HG02981 (cell line): ENCODE data around the gene CDH3.
"Not testable (repeated sequence)": the region's sequence is repeated elsewhere in the genome, so short reads cannot be mapped to it uniquely, and the experiment has no call there.

ENCODE experiments used
- ATAC-seq: cut with Tn5 transposase; IDR thresholded peaks from one replicate; pipeline ENCODE4 v1.9.1; 2021; ENCODE audit warnings: mild to moderate bottlenecking, moderate library complexity; ENCODE audit not compliant: unreplicated experiment

The CDH3 gene

DNA sequence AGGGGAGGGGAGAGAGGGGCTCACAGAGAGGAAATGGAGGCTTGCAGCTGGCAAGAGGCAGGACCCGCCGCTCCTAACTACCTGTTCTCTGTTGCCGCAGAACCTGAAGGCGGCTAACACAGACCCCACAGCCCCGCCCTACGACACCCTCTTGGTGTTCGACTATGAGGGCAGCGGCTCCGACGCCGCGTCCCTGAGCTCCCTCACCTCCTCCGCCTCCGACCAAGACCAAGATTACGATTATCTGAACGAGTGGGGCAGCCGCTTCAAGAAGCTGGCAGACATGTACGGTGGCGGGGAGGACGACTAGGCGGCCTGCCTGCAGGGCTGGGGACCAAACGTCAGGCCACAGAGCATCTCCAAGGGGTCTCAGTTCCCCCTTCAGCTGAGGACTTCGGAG lies 53.0 kb downstream of the CDH3 start:
- no peak for ATAC-seq

DNA sequence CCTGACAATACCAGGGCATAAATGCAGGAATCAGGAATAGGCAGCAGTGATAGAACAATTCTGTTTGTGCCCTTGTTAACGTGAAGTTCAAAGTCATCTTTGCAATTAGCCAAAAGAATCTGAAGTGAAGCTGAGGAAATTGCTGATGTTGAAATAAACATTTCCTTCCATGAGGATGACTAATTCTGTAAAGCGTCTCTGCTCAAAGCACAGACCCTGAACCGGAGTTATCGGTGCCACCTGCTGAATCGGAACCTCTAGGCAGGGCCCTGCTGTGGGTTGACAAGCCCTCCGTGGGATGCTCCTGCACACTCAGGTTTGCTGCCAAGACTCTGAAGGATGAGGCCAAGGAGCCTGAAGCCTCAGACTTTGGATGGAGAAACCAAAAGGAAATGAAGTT lies 55.0 kb downstream of the CDH3 start:
- ATAC-seq = no peak

DNA sequence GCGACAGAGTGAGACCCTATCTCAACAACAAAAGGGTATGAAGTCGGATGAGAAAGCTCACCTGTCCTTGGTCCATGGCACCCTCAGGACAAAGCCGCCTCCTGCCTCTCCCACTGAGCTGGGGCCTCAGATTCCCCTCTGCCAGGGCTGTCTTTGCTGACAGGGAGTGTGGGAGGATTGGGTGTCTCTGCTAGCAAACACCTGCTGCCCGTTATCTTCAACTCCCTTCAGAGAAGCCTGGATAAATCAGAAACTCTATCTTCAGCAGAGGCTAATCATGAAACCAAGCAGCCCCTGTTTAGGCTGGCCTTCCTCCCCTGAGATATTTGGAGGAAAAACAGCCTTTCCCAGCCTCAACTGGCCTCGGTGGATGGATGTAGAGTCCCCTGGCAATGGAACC lies 55.7 kb downstream of the CDH3 start:
- ATAC-seq = no peak

DNA sequence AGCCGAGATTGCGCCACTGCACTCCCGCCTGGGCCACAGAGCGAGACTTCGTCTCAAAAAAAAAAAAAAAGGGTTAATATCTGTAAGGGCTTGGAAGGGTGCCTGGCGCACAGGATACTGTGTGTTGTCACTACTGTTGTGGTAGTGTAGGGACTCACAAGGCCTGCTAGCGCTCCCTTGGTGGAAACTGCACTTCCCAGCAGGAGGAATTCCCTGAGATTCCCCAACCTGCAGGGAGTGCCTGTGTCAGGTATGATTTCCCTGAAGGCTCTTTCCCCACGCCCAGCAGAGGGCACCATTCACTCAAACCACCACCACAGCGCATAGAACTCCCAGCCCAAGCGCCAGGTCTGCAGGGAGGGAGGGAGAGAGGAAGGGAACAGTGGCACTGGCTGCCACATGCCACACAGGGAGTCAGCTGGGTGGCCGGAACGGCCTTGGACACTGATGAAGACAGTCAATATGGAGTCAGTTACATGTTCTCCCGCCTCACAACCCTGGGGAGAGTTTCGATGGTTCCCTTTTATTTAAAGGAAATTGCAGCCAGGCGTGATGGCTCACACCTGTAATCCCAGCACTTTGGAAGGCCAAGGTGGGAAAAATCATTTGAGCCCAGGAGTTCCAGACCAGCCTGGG lies 59.2 kb downstream of the CDH3 start:
- no peak for ATAC-seq

DNA sequence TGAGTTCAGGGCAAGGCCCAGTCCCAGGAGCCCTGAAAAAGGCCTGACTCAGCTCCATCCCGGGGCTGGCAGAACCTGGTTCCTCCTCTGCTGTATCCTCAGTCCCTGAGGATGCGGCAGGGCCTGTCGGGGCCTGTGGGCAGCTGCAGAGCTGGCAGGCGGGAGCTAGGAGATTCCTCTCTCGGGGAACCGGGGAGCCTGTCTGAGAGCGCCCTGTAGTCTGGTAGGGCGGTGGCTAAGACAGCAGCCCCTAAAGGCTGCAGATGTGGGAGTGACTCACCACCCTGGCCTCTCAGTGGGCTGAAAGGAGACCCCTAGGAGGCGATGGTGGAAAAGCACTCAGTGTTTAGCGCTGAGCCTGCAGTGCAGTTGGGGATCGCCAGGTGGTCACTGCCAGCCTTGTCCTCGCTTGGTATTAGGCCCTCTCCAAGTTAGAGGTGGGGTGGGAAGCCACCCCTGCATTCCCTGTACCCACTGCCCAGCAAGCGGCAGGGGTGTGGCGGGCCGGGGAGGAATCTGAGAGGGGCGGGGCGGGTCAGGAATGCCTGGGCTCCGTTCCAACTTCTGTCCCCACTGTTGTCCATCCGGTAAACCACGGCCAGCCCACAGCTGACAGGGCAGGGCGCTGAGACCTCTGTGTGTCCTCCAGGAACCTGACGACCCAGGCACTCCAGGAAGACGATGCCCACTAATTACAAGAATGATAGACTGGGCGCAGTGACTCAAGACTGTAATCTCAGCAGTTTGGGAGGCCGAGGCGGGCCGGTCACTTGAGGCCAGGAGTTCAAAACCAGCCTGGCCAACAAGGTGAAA lies 62.4 kb downstream of the CDH3 start:
- no peak for ATAC-seq

DNA sequence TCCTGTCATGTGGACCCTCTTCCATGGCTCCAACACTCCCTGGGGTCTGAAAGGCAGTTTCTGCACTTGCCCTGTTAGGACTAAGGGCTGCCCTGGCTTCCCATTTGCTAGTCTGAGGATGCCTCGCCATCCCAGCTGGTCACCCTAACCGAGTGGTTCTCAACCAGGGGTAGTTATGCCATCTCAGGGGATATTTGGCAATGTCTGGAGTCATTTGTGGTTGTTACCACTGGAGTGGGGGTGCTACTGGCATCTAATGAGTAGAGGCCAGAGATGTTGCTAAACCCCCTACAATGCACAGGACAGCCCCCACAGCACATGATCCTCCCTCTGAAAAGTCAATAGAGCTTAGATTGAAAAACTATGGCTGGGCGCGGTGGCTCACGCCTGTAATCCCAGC lies 65.1 kb downstream of the CDH3 start:
- no peak for ATAC-seq

DNA sequence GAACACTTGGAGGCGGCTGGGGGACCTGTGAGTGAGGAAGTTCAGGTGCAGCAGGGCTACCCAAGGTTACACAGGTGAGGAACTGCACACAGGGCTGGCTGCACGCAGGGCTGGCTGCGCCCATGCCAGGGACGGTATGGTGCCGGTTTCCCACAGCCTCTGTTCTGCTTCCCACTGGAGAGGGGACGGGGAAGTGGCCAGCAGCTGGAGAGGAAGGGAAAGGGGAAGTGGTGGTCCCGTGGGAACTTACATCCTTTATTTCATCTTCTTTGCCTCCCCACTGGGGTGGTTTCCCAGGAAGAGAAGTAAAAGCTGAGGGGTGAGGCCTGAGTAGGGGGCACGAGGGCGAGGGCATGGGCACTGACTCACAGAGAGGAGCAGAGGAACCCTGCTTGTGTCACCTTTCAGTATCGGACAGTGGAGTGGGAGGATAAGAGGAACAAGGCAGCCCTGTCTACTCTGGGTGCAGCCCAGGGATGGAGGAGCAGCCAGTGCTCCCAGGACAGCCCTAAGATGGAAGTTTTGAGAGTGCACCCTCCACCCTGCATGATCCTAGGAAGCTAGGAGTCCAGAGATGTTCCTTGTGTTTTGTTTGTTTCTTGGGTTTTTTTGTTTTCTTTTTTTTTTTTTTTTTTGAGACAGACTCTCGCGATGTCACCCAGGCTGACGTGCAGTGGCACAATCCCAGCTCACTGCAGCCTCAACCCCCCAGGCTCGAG lies 66.5 kb downstream of the CDH3 start:
- ATAC-seq = no peak

DNA sequence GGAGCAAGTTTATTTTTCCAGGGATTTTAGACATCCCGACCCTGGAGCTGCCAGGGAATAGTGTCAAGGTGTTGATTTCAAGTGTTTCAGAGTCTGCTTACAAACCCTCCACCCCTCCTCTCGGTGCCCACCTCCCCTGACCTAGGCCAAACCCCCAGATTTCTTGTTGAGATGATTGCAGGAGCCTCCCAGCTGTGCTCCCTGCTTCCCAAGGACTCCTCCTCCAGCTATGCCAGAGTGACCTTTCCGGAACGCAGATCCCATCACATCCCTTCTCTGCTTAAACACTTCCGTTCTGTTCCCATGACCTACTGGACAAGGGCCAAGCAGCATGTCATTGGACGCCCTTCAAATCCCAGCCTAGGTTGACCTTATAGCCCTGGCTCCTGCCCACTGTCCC lies 68.3 kb downstream of the CDH3 start:
- no peak for ATAC-seq

DNA sequence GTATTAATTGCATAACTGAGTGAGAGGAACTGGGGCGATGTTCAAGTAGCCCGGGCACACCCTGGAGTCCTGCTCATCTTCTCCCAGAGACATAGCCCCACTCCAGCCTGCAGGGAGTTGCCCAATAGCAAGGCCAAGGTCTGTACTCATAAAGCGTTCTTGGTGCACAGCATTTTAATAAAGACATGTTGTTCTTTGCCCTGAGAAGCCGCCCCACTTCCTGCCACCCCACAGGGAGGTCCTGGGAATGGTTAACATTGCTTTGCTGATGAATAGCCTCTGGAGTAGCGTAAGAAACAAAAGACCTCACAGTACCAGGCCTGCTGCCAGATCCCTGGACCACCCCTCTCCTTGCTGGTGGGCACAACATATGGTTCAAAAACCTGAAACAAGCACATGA lies 70.4 kb downstream of the CDH3 start:
- no peak for ATAC-seq

DNA sequence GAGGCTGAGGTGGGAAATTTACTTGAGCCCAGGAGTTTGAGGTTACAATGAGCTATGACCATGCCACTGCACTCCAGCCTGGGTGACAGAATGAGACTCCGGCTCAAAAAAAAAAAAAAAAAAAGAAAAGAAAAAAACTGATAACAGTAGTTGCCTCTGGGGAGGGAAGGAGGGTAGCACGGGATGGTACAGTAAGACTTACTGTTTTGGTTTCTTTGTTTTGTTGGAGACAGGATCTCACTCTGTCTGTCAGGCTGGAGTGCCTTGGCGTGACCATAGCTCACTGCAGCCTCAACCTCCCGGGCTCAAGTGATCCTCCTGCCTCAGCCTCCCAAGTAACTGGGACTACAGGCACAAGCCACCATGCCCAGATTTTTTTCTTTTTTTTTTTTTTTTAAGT lies 71.4 kb downstream of the CDH3 start:
- not testable (repeated sequence) for ATAC-seq

DNA sequence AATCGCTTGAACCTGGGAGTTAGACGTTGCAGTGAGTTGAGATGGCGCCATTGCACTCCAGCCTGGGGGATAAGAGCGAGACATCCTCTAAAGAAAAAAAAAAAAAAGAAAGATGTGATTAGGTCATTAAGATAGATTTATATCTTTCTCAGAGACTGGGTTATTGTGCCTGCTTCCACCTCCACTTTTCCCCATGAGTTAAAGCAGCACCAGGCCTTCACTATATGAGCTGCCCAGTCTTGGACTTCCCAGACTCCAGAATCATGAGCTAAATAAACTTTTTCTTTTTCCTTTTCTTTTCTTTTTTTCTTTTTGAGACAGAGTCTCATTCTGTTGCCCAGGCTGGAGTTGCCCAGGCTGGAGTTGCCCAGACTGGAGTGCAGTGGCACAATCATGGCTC lies 72.6 kb downstream of the CDH3 start:
- no peak for ATAC-seq

DNA sequence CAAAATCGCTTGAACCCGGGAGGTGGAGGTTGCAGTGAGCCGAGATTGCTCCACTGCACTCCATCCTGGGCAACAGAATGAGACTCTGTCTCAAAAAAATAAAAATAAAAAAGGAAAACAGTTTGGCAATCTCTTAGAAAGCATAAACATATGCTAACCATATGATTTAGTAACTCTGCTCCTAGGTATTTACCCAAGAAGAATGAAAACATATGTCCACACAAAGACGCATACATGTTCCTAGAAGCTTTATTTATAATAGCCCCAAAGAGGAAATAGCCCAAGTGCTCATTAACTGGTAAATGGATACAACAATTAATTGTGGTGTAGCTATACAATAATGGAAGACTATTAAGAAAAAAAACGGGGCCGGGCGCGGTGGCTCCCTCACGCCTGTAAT lies 73.5 kb downstream of the CDH3 start:
- no peak for ATAC-seq

DNA sequence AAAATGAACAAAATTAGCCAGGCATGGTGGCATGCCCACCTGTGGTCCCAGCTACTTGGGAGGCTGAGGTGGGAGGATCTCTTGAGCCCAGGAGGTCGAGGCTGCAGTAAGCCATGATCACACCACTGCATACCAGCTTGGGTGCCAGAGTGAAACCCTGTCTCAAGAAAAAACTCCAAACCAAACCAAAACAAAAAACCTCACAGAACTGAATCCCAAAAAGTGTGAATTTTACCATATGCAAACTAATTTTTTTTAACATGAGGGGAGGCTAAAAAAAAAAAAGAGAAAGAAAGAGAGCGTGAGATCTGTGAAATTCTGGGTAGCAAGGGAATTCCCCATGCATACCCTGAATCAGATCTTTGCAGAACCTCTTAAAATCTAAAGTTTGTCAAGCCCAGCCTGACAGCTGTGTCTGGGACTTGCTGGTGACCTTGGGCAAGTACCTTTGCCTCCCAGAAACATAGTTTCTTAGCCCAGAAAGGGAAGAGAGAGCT lies 74.9 kb downstream of the CDH3 start:
- peak; percentile 44 for ATAC-seq

DNA sequence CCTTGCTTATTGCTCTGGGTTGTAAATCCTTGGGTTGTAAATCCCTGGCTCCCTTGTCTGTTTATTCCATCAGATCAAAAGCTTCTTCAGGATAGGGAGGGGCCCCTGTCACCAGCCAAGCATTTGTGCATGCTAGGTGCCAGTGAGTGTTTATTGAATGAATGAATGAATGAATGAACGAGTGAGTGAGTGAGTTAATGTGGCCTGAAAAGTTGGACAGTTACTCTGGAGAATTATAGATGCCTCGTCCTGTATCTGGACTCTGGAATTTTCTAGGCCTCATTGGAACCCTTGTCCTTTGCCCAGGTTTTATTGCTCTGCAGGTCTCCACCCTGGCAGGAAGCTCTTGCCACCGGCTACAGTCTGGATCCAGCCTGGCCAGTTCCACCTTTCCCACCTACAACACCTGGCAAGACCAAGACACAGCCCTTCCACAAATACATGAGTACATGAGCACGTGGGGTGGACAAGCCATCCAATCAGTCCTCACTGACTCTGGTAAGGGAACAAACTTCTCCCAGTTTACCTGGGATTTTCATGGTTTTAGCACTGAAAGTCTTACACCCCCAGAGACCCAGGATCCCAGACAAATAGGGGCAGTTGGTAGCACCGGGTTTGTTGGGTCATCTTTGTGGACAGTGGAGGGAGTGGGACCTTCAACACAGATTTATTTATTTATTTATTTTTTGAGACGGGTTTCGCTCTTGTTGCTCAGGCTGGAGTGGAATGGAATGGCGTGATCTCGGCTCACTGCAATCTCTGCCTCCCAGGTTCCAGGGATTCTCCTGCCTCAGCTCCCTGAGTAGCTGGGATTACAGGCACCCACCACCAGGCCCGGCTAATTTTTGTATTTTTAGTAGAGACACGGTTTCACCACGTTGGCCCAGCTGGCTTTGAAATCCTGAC lies 77.3 kb downstream of the CDH3 start:
- ATAC-seq = no peak

DNA sequence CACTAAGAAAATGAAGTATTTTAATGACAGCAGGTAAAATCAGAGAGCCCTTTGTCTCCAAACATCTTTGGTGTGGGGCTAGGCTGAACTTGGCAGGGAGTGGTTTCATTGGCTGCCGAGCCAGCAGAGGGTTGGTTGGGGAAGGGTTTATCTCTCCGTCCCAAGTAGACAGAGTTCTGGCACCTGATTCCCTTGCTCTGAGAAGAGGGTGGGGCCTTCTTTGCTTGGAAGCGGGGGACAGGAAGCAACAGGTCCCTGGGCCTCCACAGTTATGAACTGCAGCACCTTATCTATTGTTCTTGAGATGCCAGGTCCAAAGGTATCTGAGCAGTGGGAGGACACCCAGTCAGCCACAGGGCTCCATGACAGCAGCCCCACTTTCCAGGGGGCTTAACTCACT lies 79.7 kb downstream of the CDH3 start:
- no peak for ATAC-seq

DNA sequence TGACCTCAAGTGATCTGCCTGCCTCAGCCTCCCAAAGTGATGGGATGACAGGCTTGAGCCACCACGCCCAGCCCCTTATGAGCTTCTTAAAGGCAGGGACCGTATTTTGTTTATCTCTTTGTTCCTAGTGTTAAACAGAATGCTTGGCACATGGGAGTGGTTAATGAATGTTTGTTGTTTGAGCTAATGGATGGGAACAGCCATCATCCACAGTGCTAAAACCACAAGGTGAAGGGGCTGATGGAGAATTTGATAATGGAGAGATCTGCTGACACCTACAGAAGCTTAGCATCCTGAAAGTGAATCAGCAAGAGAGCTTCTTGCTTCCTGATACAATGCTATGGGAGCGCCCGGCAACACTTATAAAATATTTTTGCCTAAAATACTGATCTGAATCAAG lies 83.4 kb downstream of the CDH3 start:
- no peak for ATAC-seq

DNA sequence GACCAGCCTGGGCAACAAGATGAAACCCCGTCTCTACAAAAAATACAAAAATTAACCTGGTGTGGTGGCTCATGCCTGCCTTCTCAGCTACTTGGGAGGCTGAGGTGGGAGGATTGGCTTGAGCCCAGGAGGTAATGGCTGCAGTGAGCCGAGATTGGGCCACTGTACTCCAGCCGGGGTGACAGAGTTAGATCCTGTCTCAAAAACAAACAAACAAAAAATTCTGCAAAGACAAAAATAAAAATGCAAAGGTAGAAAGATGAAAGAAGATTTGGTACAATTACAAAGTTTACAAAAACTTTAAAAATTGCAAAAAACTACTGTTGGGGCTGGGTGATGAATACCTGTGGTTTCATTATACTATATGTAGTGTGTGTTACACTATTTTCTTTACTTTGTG lies 86.5 kb downstream of the CDH3 start:
- ATAC-seq = no peak

DNA sequence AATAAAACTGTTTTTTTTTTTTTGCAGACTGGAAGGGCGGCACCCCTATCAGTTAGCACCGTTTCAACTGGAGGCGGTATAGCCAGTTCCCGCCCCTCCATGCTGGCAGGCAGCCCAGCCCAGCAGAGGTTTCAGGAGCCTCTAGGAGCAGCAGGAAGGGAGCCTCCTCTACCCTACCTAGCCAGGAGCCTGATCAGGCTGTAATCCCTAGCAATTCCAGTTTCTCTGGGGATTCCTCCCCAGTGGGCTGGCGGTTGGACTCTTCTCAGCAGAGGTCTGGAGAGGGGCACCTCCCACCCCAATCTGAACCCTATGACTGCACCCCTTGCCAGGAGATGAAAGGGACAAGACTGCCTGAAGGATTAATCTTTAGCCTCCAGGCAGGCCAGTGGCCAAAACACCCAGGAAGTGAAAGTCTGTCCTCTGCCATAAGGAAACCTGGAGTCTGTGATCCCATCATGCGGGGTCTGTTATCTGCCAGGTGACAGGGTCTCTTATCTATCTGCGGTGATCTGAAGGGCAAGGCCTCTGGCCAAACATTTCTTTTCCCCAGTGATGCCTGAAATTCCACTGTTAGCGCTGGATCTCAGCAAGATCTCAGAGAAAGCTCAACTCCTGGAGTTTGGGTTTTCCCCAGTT lies 87.1 kb downstream of the CDH3 start:
- ATAC-seq = no peak

DNA sequence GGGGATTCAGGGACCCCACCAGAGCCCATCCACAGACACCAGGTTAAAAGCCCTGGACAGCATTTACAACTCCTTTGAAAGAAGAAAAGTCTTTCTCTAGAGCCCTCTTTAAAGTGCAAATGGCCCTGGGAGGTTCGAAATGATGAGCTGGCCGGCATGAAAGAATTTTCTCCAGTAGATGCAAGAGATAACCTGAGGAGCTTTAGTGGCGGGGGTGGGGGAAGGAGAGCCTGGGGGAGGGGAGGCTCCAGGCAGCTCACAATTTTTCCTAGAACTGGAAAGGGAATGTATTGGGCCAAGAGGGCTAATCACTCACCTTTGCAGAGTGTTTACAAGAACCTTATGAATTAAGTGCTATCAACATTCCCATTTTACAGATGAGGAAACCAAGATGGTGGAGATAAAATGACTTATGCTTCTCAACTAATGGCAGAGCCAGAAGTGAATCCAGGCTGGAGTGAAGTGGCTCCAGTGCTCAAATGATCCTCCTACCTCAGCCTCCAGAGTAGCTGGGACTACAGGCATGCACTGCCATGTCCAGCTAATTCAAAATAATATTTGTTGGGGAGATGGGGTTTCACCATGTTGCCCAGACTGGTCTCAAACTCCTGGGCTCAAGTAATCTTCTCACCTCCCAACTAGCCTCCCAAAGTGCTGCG lies 87.8 kb downstream of the CDH3 start:
- ATAC-seq = no peak

DNA sequence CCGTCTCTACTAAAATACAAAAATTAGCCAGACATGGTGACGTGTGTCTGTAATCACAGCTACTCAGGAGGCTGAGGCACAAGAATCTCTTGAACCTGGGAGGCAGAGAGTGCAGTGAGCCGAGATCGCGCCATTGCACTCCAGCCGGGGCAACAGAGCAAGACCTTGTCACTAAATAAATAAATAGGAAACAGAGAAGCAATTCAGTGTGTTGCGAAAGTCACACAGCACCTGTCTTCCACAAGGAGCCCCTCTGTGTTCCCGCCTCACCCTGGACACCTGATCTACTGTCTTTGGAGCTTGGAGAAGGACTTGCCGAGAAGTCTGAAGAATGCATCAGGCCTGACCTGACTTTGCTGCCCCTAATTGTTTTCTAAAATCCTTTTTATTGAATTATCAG lies 88.5 kb downstream of the CDH3 start:
- ATAC-seq = no peak
